Measurements from ENCODE around the gene CACNA2D2.

Gene CACNA2D2

DNA sequence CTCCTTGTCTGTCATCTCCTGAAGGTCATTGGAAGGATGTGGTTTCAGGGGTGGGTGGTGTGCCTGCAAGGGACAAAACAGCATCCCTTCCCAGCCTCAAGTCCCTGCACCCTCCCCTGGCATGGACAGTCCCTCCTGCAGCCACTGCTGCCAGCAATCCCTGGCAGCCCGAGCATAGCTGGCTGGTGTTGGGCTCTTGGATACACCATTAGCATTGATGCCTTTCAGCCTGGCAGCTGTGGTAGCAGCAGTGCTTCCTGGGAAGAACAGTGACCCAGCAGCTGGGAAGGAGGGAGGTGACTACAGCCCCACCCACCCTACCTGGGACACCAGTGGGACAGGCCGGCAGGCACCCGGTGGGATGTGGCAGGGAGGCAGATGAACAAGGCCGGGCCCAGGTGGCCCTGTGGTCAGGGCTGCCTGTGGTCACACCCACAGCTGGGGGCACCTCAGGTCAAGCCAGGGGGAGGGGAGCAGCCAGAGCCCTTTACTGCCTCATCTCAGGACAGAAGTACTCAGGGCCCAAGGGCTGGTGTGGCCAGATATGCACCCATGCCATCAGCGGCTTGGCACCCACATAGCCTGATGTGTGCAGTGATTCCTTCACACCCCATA is 111.2 kb downstream of the CACNA2D2 start:
- H3K27me3 ChIP-seq = no peaks in the 10 kb centered on the region
- H3K9ac ChIP-seq = no peak overlapping the region
- no peak overlapping the region for H3K4me3 ChIP-seq
- peak overlapping the region; percentile 22; the same call in 1 of the 2 replicates for H3K4me2 ChIP-seq
- TF ChIP-seq Cebpa-rat (IDR thresholded peaks at IDR 0.05) = no peak
- peaks cover 24% of the 10 kb centered on the region for H3K4me1 ChIP-seq
- H3K9me3 ChIP-seq = no peaks in the 10 kb centered on the region
- no peak overlapping the region for H3K27ac ChIP-seq
- no peaks in the 10 kb centered on the region for H3K36me3 ChIP-seq
- H4K20me1 ChIP-seq = no peaks in the 10 kb centered on the region; the same call in 1 of the 2 replicates

DNA sequence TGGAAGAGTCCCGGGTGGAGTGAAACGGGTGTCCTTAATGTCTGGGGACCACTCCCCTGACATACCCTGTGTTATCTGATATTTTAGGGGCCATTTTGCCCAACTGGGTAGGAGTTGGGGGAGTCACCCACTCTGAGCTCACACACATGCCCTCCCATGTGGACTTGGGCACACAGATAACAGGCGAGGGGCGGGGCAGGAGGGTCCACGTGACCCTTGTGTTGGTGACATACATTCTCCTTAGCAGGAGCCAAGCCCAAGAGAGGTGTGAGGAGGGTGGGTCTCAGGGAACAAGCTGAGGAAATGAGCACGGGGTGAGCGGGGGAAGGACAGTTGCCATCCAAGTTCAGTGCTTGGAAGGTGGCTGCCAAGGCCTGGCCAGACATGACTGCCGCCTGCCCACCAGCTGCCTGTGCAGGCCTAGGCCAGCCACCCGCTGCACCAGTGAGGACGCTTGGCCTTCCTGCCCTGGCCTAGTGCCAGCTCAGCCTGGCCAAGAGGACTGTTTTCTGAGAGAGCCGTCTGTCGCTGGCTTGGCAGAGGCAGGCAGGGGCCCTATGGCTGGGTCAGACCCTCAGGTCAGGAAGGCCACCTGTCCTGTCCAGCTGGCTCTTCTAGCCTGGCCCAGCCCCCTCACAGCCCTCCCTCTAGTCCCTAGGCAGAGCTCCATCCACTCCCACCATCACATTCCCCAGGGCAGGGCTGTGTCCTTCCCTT is 112.8 kb downstream of the CACNA2D2 start:
- Histone ChIP-seq H3K27me3 (no peaks in the 10 kb centered on the region), H4K20me1 (no peaks in the 10 kb centered on the region; the same call in 1 of the 2 replicates), H3K4me3 (no peak overlapping the region), H3K9ac (no peak overlapping the region), H3K4me1 (peaks cover 16% of the 10 kb centered on the region), H3K27ac (no peak overlapping the region), H3K36me3 (no peaks in the 10 kb centered on the region), H3K4me2 (no peak overlapping the region), H3K9me3 (no peaks in the 10 kb centered on the region)
- no peak for TF ChIP-seq Cebpa-rat (IDR thresholded peaks at IDR 0.05)

DNA sequence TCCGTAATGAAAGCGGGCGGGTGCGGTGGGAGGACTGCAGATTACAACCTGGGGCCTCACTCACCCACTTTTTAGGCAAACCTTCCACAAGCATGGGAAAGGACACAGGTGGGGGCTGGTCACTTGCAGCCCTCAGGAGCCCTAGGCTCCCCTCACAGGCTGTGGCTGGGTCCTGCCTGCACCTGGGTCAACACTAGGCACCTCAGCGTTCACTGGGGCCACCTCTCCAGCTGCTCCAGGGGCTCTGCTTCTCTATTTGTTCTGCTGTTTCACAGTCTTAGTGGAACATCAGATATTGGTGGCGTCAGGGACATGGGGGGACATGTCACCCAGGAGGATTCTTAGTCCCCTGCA is 114.0 kb downstream of the CACNA2D2 start:
- Histone ChIP-seq H3K4me1 (peaks cover 12% of the 10 kb centered on the region; the same call in 1 of the 2 replicates), H3K4me2 (no peak overlapping the region), H3K4me3 (no peak overlapping the region), H3K27me3 (no peaks in the 10 kb centered on the region), H3K9me3 (no peaks in the 10 kb centered on the region), H3K36me3 (no peaks in the 10 kb centered on the region), H4K20me1 (no peaks in the 10 kb centered on the region; the same call in 1 of the 2 replicates), H3K9ac (no peak overlapping the region), H3K27ac (no peak overlapping the region)
- no peak for TF ChIP-seq Cebpa-rat (IDR thresholded peaks at IDR 0.05)

DNA sequence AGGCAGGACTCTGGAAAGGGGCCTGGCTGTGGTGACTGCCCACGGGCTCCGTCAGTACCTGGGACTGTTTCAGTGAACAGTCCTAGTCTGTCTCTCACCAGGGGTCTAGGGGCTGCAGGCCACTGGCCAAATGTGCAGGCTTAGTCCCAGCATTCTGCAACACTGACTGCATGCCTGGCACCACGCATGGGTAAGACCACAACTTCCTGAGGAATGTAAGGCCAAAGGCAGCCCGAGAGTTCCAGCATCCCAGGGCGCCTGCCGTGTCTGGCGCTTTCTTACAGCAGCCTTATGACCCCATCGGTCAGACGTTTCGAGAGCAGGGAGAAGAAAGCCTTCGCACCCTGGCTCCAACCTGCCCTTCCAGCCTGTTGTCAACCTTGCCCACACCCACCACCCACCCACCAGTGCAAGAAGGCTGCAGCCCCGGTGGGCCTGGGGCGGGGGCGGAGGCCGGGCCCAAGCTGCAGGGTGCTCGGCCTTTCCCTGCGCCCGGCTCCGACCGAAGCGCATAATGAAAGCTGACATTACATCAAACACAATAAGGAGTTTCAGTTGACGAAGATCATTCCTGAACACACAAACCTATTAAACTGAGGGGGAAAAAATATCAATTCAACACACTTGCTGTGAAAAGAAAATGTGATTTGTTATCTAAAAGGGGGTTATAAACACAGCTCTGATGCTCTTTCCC is 114.6 kb downstream of the CACNA2D2 start:
- no peak overlapping the region for H3K4me3 ChIP-seq
- H3K4me2 ChIP-seq = no peak overlapping the region
- no peaks in the 10 kb centered on the region for H3K9me3 ChIP-seq
- no peaks in the 10 kb centered on the region for H3K36me3 ChIP-seq
- no peak overlapping the region for H3K9ac ChIP-seq
- H3K4me1 ChIP-seq = peaks cover 12% of the 10 kb centered on the region; the same call in 1 of the 2 replicates
- no peak for TF ChIP-seq Cebpa-rat (IDR thresholded peaks at IDR 0.05)
- no peaks in the 10 kb centered on the region; the same call in 1 of the 2 replicates for H4K20me1 ChIP-seq
- no peaks in the 10 kb centered on the region for H3K27me3 ChIP-seq
- H3K27ac ChIP-seq = no peak overlapping the region

DNA sequence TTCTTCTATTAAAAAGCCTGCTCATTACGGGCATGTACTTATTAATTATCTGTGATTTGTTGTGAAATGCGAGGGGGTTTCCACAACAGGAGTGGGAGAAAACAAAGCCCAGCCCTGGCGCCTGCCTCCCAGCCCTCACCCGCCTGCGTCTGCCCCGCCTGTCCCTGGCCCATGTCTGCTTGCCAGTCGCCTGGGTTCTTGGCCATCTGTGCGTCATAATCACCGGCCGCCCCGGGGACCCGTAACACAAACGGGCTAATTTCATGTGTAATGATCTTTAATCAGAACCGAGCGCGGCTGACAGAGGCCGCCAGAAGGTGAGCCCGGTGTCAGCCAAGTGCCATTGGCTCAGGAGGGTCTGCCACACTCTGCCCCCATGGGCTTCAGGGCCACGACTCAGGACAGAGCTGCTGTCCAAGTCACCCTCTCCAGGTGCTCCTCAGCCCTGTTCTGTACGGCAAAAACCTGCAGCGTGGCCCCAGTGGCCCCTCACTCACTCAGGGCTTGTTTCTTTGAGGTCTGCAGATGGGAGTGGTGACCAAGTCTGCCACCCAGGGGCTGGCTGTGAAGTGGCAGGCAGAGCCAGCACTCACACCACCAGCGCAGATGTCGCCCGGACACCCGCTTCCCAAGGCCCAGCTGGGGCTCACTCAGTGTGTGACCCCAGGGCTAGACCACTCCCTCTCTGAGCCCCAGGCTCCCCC is 115.3 kb downstream of the CACNA2D2 start:
- H3K4me3 ChIP-seq = no peak overlapping the region
- no peaks in the 10 kb centered on the region for H3K27me3 ChIP-seq
- H3K9me3 ChIP-seq = no peaks in the 10 kb centered on the region
- no peaks in the 10 kb centered on the region for H3K36me3 ChIP-seq
- no peak overlapping the region for H3K27ac ChIP-seq
- no peaks in the 10 kb centered on the region; the same call in 1 of the 2 replicates for H4K20me1 ChIP-seq
- H3K9ac ChIP-seq = no peak overlapping the region
- peaks cover 12% of the 10 kb centered on the region; the same call in 1 of the 2 replicates for H3K4me1 ChIP-seq
- TF ChIP-seq Cebpa-rat (IDR thresholded peaks at IDR 0.05) = no peak
- no peak overlapping the region for H3K4me2 ChIP-seq

DNA sequence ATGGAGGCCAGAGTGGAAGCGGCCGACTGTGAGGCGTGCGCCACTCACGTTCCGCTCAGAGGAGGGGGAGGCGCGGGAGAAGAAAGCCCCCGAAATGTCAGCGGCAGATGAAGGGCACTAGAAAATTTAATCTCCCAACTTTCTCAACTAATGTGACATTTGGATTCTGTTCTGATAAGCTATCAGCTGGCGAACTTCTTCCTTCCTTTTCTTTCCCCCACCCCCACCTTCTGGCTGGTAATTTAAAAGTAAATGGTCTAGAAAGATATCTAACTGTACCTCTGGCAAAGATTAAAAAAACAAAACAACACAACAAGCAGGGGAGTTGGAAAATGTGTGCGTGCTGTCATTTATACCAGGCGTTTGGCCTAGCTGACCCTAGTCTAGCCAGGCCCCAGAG is 117.7 kb downstream of the CACNA2D2 start:
- no peaks in the 10 kb centered on the region for H3K27me3 ChIP-seq
- TF ChIP-seq Cebpa-rat (IDR thresholded peaks at IDR 0.05) = no peak
- H3K27ac ChIP-seq = no peak overlapping the region
- no peaks in the 10 kb centered on the region for H3K9me3 ChIP-seq
- no peak overlapping the region for H3K4me2 ChIP-seq
- H3K4me1 ChIP-seq = peaks cover 7% of the 10 kb centered on the region
- no peaks in the 10 kb centered on the region for H3K36me3 ChIP-seq
- no peak overlapping the region for H3K9ac ChIP-seq
- H3K4me3 ChIP-seq = no peak overlapping the region
- H4K20me1 ChIP-seq = no peaks in the 10 kb centered on the region

DNA sequence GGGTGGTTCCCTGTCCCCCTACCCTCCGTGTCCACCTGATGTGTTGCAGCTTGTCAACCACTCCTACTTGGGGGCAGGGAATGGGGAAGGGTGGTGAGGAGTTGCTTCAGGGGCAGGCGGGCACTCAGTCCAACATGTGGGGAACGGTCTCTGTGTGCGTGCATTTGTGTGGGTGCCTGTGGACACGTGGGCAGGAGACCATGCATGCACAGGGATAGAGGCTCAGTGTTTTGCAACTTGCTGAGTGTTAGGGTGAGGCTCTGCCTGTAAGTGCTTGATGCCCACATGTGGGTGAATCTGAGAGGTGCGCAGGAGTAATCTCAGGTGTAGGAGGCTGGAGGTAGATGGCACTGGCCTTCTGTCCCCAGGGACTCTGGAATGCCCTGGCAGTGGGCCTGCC is 119.7 kb downstream of the CACNA2D2 start:
- peaks cover 11% of the 10 kb centered on the region for H3K4me1 ChIP-seq

DNA sequence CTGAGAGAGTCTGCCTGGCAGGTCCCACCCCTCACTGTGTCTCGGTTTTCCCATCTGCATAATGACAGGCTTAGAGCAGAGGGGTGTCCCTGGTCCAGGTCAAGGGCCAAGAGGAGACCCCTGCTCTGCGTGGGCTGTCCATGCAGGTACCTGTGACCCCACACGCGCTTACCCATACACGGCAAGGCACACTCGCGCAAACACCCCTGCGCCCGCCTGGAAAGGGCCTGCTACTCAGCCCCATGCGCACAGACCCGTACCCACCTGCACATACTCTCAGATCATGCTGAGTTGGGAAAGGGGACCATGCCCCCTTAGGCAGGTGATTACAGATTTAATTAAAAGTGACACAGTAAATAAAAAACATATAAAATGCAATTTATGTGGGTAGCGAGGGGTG is 120.7 kb downstream of the CACNA2D2 start:
- H3K36me3 ChIP-seq = no peaks in the 10 kb centered on the region
- peaks cover 11% of the 10 kb centered on the region for H3K4me1 ChIP-seq
- no peak for TF ChIP-seq Cebpa-rat (IDR thresholded peaks at IDR 0.05)

More for the DNA sequence above, 119.7 kb downstream of the CACNA2D2 start:
- Histone ChIP-seq H3K36me3 (no peaks in the 10 kb centered on the region), H3K27ac (no peak overlapping the region), H3K4me2 (no peak overlapping the region), H3K27me3 (no peaks in the 10 kb centered on the region), H3K9ac (no peak overlapping the region), H3K4me3 (no peak overlapping the region), H3K9me3 (no peaks in the 10 kb centered on the region), H4K20me1 (no peaks in the 10 kb centered on the region)
- no peak for TF ChIP-seq Cebpa-rat (IDR thresholded peaks at IDR 0.05)

DNA sequence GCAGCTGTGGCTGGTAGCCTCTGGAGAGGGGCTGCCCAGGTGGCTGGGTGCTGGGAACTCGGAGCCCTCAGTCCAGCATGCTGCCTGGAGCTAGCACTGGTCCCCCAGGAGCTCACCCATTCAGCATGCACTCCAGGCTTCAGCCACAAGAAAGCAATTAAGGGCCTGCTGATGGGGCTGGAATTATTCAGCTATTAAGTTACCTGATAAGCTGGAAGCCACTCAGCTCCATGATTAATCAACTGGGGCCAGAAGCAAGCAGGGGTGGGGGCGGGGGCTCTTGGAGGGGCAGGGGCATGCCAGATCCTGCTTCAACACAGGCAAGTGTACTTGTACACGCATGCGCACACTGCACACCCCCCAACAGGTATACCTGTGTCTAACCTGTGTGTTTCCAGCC is 122.1 kb downstream of the CACNA2D2 start:
- Histone ChIP-seq H3K27me3 (no peaks in the 10 kb centered on the region), H3K4me3 (no peak overlapping the region), H3K9ac (no peak overlapping the region), H3K9me3 (no peaks in the 10 kb centered on the region), H3K4me2 (peak overlapping the region; percentile 39; the same call in 1 of the 2 replicates), H3K27ac (0 out of 2 replicates have a peak overlapping the region, but pooled peaks have one; percentile 27), H3K36me3 (no peaks in the 10 kb centered on the region), H3K4me1 (peaks cover 11% of the 10 kb centered on the region), H4K20me1 (no peaks in the 10 kb centered on the region)
- no peak for TF ChIP-seq Cebpa-rat (IDR thresholded peaks at IDR 0.05)

More for the DNA sequence above, 120.7 kb downstream of the CACNA2D2 start:
- H4K20me1 ChIP-seq = no peaks in the 10 kb centered on the region
- H3K9ac ChIP-seq = no peak overlapping the region
- no peaks in the 10 kb centered on the region for H3K27me3 ChIP-seq
- H3K4me2 ChIP-seq = no peak overlapping the region
- no peak overlapping the region for H3K4me3 ChIP-seq
- H3K27ac ChIP-seq = no peak overlapping the region
- no peaks in the 10 kb centered on the region for H3K9me3 ChIP-seq

Data from BLaER1 (cell line).